ENCODE results near the gene CDK6.

GRCh38 chr7:92815412-92815811, 21.0 kb downstream of the CDK6 start:
- TF ChIP-seq CTCF (IDR thresholded peaks at IDR 0.05) (no peak), POLR2AphosphoS5 (IDR thresholded peaks at IDR 0.05) (no peak), EP300 (IDR thresholded peaks at IDR 0.05) (no peak), POLR2A (IDR thresholded peaks at IDR 0.05; ENCODE audit: low read depth) (no peak)
